CD4-positive, alpha-beta T cell treated with Interleukin-6 for 4 hours (primary cell): ENCODE results near the gene GNAT1.

Experiments used
- DNase-seq: peaks from one replicate; pipeline ENCODE4 v3.0.0-alpha.2; 2020; ENCODE audit warnings: mixed read lengths

Gene GNAT1

DNA sequence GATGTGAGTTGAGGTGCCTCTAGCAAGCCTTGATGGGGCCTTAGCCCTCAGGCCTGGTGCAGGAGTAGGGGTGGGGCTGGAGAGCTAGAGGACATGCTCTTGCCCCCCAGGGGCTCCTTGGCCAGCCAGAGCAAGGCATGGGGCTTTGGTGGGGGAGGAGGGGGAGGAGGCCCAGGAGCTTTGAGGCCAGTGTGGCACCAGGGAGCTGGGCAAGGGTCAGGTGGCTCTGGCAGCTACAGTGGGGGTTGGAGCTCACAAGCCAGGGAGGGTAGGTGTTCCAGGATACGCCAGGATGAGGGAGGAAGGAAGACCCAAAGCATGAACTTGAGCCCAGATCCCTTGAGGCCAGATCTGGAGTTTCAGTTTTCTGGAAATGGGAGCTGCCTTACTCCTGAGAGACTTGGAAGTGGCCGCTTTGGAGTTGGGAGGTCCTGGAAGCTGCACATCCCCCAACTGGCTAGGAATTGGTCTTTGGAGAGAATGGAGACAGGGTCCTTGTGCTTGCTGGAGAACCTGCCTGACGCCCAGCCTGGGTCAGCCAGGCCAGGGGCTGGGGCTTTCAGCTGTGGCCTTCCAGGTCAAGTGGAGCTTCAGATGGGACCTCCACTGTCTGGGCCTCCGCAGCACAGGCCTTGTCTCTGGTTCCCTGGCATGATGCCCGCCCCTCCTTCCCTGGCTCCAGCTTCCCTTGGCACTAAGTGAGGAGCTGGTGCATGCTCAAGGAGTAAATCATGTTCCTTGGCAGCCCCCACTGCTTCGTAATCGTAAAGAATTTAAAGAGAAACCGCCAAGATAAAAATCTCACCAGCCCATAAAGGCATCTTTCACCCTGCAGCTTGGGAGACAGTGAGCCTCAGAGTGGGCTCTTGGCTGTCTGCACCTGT lies 27.6 kb upstream of the GNAT1 start:
- DNase-seq = no peak

DNA sequence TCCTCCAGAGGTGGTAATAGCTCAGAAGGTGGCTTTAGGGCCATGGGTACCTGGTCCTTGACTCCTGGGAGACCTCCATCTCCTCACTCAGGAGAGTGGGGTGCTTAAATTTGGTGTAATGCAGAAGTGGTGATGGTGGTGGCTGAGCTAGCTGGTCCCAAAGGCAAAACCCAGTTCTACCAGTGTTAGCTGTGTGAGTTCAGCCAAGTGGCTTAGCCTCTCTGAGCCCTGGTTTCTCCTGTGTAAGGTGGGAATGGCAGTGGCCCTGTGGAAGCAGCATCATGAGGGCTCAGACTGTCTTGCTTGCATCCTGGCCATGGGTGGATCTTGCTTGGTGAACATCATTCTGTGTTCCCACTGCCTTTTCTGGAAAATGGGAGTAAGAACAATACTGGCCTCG lies 26.9 kb upstream of the GNAT1 start:
- no peak for DNase-seq

DNA sequence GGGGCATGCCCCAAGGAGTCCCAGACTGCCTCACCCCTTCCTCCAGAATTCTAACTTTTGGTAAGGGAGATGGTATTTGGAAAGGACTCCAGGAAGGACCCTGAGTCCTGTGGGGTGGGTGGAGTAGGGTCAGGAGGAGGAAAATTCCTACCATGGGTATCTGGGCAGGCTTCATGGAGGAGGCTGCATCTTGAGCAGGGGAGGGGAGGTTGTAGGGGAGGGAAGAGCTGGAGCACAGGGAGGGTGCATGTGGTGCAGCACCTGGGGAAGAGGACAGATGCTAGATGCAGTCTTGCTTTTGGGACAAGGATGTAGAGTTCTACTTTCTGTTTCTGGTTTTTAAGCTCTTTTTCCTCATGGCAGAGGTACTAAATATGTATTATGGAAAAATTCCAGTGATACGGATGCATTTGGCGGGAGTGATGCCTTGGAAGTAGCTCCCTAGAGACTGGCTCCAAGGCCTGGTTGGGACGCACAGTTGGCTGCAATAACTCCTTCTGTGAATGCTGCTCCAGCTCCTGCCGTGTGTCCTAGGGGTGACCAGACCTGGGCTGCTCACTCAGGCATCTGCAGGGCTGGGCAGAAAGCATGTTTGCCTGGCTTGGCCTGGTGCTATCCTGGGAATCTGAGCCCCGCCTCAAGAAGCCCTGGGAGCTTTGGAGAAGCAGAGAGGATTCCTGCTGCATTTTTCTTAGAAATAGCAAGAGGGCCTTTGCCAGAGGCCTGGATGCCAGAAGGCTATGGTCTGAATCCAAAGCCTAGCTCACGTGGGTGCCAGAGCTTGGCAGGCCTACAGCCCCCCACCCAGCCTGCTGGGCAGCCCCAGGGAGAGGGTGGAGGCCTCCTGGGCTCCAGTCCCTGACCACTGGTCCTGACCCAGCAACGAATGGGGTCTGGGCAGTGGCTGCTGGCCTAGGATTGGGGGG lies 26.2 kb upstream of the GNAT1 start:
- DNase-seq = no peak

DNA sequence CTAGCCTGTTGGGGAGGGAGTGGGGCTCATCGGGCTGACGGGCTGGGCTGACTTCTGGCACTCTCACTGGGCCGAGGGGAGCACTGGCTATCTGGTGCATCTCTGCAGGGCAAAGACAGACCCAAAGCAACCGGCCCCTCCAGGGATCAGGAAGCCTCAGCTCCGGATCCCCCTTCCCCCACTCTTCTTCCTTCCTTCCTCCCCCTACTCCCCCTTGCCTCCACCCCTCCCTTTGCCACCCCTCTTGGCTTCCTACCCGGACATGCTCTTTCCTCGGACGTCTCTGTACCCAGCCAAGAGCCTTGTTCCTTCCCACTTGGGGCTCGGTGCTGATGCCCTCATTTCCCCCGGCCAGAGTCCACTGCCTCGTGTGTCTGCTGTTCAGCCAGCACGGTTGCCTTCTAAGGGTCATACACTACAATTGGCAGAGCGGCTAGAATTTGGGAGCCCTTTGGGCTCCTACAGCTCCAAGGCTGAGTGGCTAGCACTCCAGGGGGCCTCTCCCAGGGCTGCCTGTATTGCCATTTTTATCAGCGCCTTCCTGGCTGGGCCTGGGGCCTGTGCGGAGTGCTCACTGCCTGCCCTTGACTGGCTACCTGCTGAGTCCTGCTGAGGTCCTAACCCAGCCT lies 25.4 kb upstream of the GNAT1 start:
- no peak for DNase-seq

DNA sequence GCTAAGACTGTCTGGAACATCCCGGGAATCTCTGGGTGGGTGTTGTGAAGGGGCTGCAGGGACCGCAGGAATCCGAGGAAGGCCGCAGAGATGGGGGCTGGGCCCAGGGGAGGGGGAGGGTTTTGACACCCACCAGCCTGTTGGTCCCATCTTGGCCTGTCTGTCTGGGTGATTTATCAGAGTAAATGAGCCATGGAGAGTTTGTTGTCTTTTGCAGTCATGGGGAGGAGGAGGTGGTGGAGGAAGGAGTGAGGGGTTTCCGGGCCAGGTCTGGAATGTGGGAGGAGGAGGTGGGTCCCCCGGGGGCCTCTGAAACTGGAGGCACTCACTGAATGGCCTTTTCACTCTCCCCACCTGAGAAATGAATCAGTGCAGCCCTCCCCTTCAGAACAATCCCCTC lies 24.8 kb upstream of the GNAT1 start:
- DNase-seq = no peak

DNA sequence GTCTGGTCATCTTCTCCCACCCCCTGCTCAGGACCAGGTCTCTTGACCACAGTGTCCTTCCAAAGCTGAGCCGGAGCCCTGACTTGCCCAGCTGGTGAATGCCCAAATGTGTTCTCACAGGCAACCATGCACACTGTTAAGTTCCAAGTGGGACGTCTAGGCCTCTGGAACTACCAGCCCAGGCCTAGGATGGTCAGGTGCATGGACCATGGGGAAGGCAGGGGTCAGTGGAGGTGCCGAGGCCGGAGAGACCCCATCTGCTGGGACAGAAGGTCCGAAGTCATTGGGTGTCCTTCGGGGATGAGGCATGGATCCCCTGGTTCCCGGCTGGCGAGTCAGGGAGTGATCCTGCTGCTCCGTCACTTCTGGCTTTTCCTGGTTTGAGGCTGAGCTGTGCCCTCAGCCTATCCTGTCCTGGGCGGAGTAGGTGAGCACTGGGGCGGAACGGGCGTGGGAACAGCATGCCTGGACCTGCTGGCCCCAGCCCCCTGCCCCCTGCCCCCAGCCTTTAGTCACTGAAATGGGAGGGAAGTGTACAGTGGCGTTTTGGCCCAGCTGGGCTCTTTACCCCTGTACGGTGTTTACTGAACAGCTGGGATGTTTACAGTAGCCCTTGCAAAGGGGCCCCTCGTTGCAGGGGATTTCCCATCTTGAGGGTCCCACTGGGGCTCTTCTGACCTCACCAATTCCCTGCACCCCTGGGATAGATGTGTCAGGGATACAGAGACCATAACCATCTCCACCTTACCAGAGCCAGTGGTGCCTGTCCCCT lies 24.2 kb upstream of the GNAT1 start:
- no peak for DNase-seq

DNA sequence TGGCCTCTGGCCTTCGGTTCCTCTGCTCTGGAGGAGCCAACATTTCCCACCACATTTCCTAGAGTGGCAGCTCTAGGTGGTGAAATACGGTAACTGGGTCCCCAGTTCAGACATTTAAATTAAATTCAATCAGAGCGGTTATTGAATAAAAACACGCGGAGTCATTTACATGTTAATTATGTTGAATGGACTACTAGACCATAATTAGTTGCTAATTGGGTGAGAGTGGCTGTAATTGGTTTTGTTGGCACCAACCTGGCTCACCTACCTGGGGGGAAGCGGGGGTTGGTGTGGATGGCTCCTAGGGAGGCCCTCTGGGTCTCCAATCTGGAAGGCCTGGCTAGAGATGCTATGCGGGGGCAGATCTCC lies 23.6 kb upstream of the GNAT1 start:
- no peak for DNase-seq

DNA sequence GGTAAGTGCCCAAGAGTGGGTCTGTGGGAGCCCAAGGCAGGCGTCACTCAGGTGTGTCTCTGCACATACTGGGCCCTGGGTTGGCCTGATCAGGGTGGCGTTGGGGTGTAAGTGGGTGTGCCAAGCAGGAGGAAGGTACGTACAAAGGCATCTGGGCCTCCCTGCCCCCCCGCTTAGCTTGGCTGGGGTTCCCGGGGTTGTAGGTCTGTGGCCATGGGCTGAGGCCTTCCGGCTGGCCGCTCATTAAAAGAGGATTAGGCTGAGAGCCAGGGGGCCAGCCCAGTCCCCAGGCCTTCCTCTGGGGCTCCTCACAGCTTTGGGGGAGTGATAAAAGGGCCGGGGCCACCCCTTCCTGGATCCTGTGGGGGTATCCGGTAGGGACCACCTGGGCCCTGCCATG lies 23.0 kb upstream of the GNAT1 start:
- DNase-seq = no peak

DNA sequence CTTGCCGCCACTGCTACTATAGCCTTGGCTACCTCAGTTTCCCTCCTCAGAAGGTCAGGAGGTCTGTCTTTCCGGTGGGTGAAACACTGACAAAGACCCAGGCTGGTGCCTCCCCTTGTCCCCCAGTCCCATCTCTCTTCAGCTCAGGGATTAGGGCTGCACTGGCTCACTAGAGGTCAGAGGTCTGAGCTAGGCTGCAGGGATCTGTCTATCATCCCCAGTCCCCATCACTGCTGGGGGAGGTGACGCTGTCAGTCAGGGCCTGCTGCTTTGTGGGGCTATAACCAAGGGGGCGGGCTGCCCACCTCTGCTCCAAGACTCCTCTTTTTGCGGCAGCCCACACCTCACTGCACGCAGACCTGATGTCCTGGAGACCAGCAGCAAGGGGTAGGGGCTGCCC lies 22.6 kb upstream of the GNAT1 start:
- DNase-seq = no peak

DNA sequence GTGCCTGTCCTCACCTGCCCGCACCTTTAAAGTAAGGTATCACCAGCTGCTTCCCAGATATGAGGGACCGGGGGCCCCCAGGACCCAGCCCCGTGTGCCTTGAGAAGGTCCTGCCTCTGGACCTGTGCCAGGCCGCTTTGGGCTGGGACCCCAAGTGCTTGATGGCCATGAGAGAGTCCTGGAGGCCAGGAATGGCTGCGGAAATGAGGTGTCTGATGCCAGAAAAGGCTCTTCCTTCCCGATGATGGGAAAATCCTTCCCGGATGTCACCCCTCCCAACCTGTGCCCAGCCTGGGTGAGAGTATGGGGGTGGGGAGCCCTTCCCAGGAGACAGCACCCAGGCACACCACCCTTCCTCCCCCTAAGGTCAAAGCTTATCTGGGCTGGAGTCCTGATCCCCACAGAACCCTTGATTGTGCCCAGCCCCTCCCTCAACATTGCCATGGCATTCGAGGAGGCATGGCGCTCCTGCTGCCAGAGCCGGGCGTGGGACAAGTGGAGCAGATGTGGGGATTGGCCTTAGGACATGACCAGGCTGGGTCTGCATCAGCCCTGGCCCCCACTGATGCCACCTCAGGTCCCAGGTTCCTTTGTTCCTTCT lies 22.1 kb upstream of the GNAT1 start:
- DNase-seq = no peak

DNA sequence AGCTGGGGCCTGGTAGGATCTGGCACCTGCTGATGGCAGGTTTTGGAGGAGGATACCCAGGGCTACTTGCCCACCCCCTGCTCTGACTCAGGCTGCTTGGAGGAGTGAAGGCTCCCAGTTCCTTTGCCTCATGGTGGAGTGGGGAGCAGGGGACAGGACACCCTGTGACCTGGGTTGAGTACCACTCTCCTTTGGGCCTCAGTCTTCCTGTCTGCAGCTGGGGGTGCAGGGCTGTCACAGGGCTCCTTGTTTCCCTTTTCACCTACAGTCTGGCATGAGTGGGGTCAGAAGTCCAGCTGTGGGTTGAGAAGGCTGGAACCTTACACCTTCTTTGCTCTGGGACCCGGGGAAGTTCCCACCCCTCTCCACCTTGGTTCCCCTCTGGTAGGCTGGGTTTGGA lies 21.6 kb upstream of the GNAT1 start:
- no peak for DNase-seq

DNA sequence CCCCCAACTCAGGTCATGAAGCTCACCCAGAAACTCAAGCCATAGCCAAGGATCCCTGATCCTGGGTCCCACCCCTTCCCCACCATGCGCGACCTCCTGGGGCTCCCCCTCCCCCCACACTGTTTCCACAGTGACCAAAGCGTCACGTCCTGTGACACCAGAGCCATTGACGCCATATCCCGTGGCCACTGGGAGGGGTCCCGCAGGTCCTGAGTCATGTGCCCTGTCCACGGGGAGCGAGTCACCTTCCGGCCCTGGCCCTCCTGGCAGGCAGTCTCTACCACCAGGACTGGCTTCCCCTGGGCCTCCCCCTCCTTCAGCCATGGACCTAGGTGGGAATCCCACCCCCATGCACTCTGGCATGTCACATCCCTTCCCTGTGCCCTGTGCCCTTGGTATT lies 20.7 kb upstream of the GNAT1 start:
- no peak for DNase-seq

DNA sequence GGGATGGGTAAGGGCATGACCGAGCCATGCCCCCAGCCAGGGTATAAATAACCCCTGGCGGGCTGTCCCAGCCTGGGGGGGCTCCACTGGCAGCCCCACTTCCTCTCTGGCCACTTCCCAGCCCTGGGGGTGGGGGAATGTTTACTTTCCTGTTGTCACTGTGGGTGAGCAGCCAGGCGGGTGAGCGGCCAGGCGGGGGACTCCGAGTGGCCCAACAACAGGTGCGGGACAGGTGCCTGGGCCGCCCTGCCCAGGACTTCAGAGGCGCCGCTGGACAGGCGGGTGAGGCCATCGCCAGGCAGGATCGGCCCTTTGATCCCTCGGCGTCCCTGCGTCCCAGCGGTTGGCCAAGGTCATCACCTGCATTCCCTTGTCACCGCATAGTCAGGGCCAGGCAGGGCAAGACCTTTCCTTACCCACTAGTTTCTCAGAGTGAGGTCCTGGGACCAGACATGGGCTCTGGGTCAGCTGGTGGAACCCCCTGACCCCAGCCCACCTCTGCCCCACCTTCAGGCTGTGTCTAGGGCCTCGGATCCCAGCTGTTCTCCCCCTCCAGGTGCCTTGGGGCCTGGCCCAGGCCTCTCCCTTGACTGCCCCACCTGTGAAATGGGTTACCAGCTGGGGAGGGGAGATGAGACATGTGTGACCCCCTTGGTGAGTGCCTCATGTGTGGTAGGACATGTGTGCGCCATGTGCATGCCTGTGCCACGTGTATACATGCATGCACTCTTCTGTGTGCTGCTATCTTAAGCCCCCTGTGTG lies 19.7 kb upstream of the GNAT1 start:
- DNase-seq = no peak

DNA sequence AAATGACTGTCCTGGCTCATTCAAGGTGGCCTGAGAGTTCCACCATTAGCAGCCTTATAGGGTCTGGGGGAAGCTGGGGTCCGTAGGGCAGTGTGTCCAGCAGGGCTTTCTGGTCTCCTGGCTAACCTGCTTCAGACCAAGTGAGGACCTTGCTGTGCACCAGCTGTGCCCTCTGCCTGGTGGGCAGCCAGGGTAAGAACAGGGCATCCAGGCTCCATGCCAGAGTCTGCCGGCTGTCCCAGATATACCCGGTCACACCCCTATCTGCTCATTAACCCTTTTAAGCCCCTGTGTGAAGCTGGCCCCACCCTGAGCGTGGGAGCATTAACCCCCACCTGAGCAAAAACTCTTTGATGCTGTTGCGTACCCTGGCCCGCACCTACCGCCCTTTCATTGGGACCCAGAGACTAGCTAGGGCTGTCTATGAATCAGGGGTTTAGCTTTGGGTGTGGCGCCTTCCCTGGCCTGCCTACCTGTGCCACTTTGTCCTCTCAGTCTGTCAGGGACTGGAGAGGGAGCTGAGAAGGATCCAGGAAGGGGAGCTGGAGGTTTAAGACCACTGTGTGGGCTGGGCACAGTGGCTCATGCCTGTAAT lies 18.7 kb upstream of the GNAT1 start:
- no peak for DNase-seq

DNA sequence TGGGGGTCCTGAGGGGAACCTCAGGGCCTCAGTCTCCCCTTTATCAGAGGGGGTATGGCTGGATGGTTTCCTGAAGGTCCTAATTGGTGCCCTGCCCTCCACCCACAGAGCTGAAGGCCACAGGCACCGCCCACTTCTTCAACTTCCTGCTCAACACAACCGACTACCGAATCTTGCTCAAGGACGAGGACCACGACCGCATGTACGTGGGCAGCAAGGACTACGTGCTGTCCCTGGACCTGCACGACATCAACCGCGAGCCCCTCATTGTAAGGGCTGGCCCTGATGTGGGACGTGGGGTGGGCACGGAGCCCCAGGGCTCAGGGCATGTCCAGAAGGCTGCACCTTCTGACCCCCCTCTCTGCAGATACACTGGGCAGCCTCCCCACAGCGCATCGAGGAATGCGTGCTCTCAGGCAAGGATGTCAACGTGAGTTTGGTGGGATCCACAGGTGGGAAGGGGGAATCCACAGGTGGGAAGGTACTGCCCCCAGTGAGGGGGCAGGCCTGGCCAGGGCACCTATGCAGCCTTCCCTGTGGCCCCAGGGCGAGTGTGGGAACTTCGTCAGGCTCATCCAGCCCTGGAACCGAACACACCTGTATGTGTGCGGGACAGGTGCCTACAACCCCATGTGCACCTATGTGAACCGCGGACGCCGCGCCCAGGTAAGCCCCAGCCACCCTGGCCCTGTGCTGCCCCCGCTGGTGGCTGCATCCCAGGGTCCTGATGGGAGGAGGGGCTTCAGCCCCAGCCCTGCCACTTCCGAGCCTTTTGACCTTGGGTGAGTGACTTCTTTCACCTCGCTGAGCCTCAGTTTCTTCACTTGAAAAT lies 17.5 kb upstream of the GNAT1 start:
- DNase-seq = no peak

DNA sequence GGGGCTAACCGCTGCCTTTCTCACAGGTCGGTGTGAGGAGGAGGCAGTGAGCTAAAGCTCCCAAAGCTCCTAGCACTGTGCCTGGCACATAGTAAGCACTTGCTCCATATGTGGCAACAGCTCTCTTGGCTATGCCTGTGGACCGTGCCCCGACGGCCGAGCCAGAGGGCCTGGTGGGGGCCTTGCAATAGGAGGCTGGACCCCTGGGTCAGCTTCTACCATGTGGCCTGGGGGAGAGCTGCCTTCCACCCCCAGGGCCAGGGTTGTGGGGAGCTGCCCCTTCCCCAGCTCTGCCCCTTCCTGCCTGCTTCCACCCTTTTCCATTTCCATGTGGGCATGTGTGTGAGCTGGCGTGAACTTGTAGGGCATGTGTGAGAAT lies 16.9 kb upstream of the GNAT1 start:
- DNase-seq = no peak

DNA sequence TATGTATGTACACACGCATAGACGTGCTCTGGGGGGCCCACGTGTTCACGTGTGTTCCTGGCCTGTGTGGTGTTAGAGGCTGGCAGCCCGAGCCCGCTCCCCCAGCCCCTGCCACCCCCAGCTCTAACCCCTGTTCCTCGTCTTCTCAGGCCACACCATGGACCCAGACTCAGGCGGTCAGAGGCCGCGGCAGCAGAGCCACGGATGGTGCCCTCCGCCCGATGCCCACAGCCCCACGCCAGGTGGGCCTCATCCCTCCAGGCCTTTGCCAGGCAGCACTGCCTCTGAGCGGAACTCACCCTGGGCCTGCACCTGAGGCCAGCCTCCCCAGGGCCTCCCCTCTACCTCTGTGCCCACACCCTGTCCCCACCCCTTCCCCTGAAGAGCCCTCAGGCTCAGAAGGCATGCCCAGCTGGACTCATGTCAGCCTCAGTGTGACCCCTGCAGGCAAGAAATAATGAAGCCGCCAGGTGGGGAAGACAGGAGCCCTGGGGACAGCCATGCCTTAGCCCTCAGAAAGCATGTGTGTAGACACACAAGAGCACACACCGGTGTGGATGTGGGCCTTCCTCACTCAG lies 16.4 kb upstream of the GNAT1 start:
- no peak for DNase-seq

DNA sequence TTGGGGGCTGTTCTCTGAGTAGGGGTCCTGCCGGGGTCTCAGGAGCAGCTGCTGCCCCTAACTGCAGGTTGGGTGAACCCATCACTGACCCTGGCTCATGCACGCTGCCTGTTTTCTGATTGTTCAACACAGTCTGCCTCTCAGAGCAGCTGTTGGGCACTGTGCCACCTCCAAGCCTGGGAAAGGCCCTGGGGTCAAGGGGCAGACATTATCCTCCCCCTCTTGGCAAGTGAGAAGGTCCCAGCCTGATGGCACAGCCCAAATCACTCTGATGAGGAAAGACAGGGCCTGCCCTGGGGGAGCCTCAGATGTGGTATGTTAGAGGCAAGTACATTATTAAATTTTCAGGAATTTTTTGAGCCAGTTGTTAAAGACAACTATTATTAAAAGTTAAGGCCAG lies 14.1 kb upstream of the GNAT1 start:
- no peak for DNase-seq

DNA sequence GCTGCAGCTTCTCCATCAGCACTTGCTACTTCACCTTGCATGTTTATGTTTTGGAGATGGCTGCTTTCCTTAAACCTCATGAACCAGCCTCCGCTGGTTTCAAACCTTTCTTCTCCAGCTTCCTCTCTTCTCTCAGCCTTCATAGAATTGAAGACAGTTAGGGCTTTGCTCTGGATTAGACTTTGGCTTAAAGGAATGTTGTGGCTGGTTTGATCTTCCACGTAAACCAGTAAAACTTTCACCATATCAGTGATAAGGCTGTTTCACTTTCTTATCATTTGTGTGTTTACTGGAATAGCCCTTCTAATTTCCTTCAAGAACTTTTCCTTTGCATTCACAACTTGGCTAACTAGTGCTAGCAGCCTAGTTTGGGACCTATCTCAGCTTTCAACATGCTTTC lies 11.7 kb upstream of the GNAT1 start:
- DNase-seq = no peak

DNA sequence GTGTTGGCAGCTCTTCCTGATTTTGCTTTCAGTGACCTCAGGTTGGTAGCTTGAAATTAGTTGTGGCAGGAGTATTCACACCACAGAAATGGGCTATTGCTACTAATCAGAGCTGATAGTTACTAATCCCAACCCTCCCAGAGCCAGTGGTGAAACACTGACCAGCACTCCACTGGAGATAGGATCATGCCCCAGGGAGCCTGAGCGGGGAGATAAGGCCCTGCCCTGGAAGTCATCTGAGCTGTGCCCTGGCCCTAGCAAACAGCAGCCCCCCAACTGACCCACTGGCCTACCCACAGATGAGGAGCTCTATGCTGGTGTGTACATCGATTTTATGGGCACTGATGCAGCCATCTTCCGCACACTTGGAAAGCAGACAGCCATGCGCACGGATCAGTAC lies 9.4 kb upstream of the GNAT1 start:
- no peak for DNase-seq
